GM19397 (cell line): Measurements from ENCODE around the gene THEM5.
"Not testable (repeated sequence)": the region's sequence is repeated elsewhere in the genome, so short reads cannot be mapped to it uniquely, and the experiment has no call there.

Experiments
- ATAC-seq: cut with Tn5 transposase; IDR thresholded peaks from one replicate; pipeline ENCODE4 v1.9.1; 2021; ENCODE audit warnings: mild to moderate bottlenecking, moderate library complexity; ENCODE audit not compliant: unreplicated experiment

THEM5 gene, protein sequence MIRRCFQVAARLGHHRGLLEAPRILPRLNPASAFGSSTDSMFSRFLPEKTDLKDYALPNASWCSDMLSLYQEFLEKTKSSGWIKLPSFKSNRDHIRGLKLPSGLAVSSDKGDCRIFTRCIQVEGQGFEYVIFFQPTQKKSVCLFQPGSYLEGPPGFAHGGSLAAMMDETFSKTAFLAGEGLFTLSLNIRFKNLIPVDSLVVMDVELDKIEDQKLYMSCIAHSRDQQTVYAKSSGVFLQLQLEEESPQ

DNA sequence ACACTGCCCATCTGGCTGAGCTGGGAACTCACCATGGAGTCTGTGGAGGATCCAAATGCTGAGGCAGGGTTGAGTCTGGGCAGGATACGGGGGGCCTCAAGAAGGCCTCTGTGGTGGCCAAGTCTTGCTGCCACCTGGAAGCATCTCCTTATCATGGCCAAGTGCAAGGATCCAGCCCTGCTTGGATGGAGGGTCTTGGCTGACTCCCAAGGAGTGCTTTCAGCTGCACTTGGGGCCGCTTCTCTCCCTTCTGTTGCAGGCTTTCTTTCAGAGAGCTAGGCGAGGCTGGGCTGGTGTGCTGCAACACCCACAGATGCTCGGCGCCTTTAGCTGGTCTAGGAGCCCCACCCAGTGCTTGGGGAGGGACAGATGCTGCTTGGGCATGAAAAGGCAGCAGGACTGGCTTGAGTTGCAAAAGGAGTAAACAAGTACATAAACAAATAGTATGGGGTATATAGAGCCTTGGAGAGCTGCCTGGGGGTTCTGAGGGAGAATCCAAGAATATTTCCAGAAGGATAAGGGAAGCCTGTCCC lies at the start of gene THEM5:
THEM5 (minus strand) TSS at position 302 of the 533 bp plus-strand sequence; CDS start at position 155, 147 bp downstream.
- no peak for ATAC-seq

- ATAC-seq, result no peak
Observed at GRCh38 chr1:151902858-151903257, 49.3 kb upstream of the THEM5 start.

DNA sequence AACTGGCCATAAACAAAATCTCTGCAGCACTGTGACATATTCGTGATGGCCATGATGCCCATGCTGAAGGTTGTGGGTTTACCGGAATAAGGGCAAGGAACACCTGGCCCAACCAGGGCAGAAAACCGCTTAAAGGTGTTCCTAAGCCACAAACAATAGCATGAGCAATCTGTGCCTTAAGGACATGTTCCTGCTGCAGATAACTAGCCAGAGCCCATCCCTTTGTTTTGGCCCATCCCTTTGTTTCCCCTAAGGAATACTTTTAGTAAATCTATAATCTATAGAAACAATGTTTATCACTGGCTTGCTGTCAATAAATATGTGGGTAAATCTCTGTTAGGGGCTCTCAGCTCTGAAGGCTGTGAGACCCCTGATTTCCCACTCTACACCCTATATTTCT lies 47.3 kb upstream of the THEM5 start:
- ATAC-seq, result not testable (repeated sequence)

DNA sequence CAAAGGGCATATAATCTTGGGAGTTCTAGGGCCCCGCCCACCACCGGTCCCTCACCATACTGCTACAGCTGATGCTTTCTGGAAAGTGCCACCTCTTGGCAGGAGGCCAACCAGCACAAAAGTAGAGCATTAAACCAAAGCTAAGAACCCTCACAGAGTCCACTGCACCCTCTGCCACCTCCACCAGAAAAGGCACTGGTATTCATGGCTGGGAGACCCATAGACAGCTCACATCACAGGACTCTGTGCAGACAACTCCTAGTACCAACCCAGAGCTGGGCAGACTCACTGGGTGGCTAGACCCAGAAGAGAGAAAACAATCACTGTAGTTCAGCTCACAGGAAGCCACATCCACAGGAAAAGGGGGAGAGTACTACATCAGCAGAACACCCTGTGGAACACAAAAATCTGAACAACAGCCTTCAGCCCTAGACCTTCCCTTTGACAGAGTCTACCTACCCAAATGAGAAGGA lies 45.0 kb upstream of the THEM5 start:
- ATAC-seq, result no peak

GRCh38 chr1:151897991-151898431 lies 44.5 kb upstream of the THEM5 start:
- ATAC-seq, result no peak

GRCh38 chr1:151893176-151893924 lies 39.8 kb upstream of the THEM5 start:
- ATAC-seq, result no peak

DNA sequence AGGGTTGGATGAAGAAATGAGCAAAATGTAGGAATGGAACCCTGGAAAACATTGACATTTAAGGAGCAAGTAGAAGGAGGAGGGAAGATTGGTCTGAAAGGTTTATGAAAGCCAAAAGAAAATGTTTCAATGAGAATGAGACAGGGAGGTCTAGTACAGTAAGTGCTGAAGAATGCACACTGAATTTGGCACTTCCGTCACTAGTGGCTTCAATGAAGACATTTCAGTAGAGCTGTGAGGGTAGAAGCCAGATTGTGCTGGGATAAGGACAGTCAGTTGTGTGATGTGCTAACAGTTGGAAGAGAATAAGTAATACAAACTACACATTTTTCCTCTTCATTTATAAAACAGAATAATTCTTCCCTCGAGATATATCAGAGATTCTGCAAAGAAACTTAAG lies 38.7 kb upstream of the THEM5 start:
- ATAC-seq, result no peak

DNA sequence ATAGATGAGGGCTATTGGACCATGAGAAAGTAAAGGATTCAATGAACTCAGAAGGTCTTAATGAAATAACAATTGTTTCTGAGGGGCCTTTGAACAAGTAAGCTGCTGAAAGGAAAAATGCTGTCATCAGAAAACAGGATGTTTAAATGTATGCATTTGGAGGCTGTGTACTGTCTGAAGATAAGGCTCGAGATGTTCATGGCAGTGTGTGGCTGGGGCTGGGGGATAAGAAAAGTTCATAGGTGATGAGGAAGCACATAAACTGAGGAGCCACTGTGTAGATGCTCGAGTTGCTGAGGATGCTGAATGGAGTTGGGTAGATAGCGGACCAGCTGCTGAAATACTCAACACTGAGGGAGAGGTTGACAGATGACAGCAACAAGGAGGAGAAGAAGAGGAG lies 38.0 kb upstream of the THEM5 start:
- ATAC-seq, result no peak

GRCh38 chr1:151888972-151889570 lies 35.6 kb upstream of the THEM5 start:
- no peak for ATAC-seq

GRCh38 chr1:151887028-151887427 lies 33.5 kb upstream of the THEM5 start:
- no peak for ATAC-seq

DNA sequence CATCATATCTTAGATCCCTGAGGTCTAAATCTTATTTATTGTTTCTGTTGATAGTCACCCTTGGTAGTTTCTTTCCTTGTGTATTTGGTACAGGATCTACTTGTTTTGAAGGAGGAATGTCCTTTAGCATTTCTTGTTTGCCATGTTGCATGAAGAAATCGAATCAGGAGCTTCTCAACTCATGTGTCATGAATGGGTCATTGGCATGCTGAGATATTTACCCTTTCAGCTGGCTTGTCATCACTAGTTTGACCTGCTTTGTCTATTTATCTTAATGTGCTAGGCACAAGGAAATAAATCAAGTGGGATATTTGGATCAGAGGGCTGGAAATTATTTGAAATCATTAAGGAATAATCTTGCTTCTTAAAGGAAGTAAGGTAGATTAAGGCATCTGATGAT lies 32.0 kb upstream of the THEM5 start:
- ATAC-seq, result no peak

DNA sequence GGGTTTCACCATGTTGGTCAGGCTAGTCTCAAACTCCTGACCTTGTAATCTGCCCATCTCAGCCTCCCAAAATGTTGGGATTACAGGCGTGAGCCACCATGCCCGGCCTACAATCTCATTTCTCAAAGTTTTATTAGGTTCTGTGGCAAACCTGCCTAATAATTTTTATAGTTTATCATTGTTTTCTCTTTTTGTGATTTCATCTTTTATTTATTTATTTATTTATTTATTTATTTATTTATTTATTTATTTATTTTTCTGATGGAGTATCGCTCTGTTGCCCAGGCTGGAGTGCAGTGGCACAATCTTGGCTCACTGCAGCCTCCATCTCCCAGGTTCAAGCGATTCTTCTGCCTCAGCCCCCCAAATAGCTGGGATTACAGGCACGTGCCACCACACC lies 31.4 kb upstream of the THEM5 start:
- not testable (repeated sequence) for ATAC-seq

- not testable (repeated sequence) for ATAC-seq
Observed at GRCh38 chr1:151884445-151884844, 30.9 kb upstream of the THEM5 start.

- not testable (repeated sequence) for ATAC-seq
Observed at GRCh38 chr1:151883898-151884297, 30.4 kb upstream of the THEM5 start.

- not testable (repeated sequence) for ATAC-seq
Observed at GRCh38 chr1:151882918-151883317, 29.4 kb upstream of the THEM5 start.

GRCh38 chr1:151882466-151882865 lies 29.0 kb upstream of the THEM5 start:
- ATAC-seq, result no peak

- ATAC-seq, result no peak
Observed at GRCh38 chr1:151881479-151881878, 28.0 kb upstream of the THEM5 start.

- ATAC-seq, result no peak
Observed at GRCh38 chr1:151875419-151876097, 22.0 kb upstream of the THEM5 start.

DNA sequence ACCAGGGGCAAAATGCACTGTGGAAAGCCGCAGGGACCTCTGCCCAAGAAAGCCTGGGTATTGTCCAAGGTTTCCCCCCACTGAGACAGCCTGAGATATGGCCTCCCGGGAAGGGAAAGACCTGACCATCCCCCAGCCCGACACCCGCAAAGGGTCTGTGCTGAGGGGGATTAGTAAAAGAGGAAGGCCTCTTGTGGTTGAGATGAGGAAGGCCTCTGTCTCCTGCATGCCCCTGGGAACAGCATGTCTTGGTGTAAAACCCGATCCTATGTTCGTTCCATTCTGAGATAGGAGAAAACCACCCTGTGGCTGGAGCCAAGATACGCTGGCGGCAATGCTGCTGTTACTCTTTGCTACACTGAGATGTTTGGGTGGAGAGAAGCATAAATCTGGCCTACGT lies 19.3 kb upstream of the THEM5 start:
- not testable (repeated sequence) for ATAC-seq

- no peak for ATAC-seq
Observed at GRCh38 chr1:151871284-151872030, 17.9 kb upstream of the THEM5 start.
